Measurements from ENCODE around the gene PPA1. TPM values are rescaled to one million over a fixed set of nuclear protein-coding genes. Genes with fewer than 3 reads are reported as not detected.
"Not testable (repeated sequence)": the region's sequence is repeated elsewhere in the genome, so short reads cannot be mapped to it uniquely, and the experiment has no call there.

The PPA1 gene
- polyA plus RNA-seq, 1 donor from 2014 or later: 402 TPM

DNA sequence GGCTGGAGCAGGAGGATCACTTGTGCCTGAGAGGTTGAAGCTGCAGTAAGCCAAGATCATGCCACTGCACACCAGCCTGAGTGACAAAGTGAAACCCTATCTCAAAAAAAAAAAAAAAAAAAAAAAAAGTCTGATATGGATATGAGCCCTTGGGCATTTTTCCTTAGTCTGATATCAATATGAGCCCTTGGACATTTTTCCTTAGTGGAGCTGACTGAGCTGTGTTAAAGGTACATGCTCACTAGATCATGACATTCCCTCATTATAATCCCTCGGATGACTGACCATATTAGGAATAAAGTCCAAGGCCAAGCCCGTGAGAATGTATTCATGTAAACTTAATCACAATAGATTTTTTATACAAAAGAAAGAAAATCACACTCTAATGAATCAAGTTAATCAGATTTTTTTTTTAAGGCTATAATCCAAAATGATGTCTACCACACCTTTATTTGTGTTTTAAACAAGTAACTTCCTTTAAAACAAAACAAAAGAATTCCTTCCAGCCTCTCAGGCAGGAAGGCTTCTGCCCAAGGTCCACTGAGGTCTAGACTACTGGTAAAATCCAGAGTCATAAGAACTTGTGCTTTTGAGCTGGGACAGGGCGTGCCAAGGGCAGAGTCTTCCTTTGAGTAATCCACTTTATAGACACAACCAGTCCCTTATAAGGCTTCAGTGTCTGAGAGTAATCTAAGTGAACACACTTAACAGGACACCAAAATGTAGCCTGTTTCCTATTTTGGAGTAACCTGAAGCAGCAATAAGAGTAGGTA lies 5.5 kb downstream of the PPA1 start:
- Histone ChIP-seq H3K79me2 (replicated peaks; ENCODE audit: insufficient read depth, low read length) (peaks cover 26% of the 10 kb centered on the region), H3F3A (ENCODE audit: insufficient read depth, low read length, poor library complexity, severe bottlenecking) (no peaks in the 10 kb centered on the region), H3K36me3 (ENCODE audit: insufficient read depth, low read length) (peaks cover 15% of the 10 kb centered on the region), H3K27ac (ENCODE audit: low read length) (no peak overlapping the region), H3K9me3 (ENCODE audit: low read length) (no peaks in the 10 kb centered on the region), H3K9me2 (ENCODE audit: insufficient read depth, low read length) (no peaks in the 10 kb centered on the region), H3K4me2 (ENCODE audit: low read length) (no peak overlapping the region), H2AFZ (ENCODE audit: low read depth, low read length) (no peak overlapping the region), H3K4me3 (ENCODE audit: low read length) (peak overlapping the region; percentile 10), H4K20me1 (ENCODE audit: insufficient read depth) (no peaks in the 10 kb centered on the region), H3K27me3 (ENCODE audit: insufficient read depth, low read depth, low read length) (no peaks in the 10 kb centered on the region), H3K9ac (ENCODE audit: low read length) (no peak overlapping the region)
- TF ChIP-seq POLR2AphosphoS5 (IDR thresholded peaks at IDR 0.05) (no peak), EZH2 (IDR thresholded peaks at IDR 0.05; ENCODE audit: borderline replicate concordance, insufficient read depth, low read length, poor library complexity, severe bottlenecking) (no peak)

DNA sequence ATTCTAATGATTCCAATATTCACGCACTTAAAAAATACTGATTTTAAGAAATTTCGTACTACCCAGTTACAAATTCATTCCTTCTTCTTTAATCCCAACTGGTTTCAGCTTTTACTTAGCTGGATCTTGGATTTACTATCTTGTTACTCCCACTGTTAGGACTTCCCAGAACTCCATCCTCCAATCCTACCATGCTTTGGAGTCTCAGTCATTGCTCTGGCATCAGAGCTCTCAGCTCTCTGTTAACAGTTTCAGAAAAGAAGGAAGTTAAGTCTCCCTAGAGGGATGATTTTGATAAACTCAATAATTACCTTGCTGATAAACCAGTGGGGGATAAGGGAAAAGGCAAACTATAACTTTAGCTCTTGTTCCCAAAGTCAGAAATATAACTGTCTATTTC lies 9.5 kb downstream of the PPA1 start:
- TF ChIP-seq EP300 (conservative IDR thresholded peaks at IDR 0.05; ENCODE audit: poor library complexity, severe bottlenecking) (no peak), TAF1 (IDR thresholded peaks at IDR 0.05; ENCODE audit: low read depth) (no peak), RAD21 (conservative IDR thresholded peaks at IDR 0.05) (no peak), POLR2AphosphoS5 (IDR thresholded peaks at IDR 0.05) (no peak), EZH2 (IDR thresholded peaks at IDR 0.05; ENCODE audit: borderline replicate concordance, insufficient read depth, low read length, poor library complexity, severe bottlenecking) (no peak), MXI1 (conservative IDR thresholded peaks at IDR 0.05; ENCODE audit: poor library complexity, severe bottlenecking) (no peak), SMC3 (conservative IDR thresholded peaks at IDR 0.05; ENCODE audit: poor library complexity) (no peak)
- TF ChIP-seq, protein P1, sequence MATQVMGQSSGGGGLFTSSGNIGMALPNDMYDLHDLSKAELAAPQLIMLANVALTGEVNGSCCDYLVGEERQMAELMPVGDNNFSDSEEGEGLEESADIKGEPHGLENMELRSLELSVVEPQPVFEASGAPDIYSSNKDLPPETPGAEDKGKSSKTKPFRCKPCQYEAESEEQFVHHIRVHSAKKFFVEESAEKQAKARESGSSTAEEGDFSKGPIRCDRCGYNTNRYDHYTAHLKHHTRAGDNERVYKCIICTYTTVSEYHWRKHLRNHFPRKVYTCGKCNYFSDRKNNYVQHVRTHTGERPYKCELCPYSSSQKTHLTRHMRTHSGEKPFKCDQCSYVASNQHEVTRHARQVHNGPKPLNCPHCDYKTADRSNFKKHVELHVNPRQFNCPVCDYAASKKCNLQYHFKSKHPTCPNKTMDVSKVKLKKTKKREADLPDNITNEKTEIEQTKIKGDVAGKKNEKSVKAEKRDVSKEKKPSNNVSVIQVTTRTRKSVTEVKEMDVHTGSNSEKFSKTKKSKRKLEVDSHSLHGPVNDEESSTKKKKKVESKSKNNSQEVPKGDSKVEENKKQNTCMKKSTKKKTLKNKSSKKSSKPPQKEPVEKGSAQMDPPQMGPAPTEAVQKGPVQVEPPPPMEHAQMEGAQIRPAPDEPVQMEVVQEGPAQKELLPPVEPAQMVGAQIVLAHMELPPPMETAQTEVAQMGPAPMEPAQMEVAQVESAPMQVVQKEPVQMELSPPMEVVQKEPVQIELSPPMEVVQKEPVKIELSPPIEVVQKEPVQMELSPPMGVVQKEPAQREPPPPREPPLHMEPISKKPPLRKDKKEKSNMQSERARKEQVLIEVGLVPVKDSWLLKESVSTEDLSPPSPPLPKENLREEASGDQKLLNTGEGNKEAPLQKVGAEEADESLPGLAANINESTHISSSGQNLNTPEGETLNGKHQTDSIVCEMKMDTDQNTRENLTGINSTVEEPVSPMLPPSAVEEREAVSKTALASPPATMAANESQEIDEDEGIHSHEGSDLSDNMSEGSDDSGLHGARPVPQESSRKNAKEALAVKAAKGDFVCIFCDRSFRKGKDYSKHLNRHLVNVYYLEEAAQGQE (IDR thresholded peaks at IDR 0.05; ENCODE audit: borderline replicate concordance): no peak
- TF ChIP-seq, protein P2, sequence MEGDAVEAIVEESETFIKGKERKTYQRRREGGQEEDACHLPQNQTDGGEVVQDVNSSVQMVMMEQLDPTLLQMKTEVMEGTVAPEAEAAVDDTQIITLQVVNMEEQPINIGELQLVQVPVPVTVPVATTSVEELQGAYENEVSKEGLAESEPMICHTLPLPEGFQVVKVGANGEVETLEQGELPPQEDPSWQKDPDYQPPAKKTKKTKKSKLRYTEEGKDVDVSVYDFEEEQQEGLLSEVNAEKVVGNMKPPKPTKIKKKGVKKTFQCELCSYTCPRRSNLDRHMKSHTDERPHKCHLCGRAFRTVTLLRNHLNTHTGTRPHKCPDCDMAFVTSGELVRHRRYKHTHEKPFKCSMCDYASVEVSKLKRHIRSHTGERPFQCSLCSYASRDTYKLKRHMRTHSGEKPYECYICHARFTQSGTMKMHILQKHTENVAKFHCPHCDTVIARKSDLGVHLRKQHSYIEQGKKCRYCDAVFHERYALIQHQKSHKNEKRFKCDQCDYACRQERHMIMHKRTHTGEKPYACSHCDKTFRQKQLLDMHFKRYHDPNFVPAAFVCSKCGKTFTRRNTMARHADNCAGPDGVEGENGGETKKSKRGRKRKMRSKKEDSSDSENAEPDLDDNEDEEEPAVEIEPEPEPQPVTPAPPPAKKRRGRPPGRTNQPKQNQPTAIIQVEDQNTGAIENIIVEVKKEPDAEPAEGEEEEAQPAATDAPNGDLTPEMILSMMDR (IDR thresholded peaks at IDR 0.05; ENCODE audit: poor library complexity, severe bottlenecking): no peak
- no peaks in the 10 kb centered on the region for H3K27me3 ChIP-seq (ENCODE audit: insufficient read depth, low read depth, low read length)
- H4K20me1 ChIP-seq (ENCODE audit: insufficient read depth): peaks cover 4% of the 10 kb centered on the region
- no peak overlapping the region for H3K4me2 ChIP-seq (ENCODE audit: low read length)
- H3K9me3 ChIP-seq (ENCODE audit: low read length): no peaks in the 10 kb centered on the region
- H3K36me3 ChIP-seq (ENCODE audit: insufficient read depth, low read length): peaks cover 11% of the 10 kb centered on the region
- H3K9me2 ChIP-seq (ENCODE audit: insufficient read depth, low read length): no peaks in the 10 kb centered on the region
- no peak overlapping the region for H3K27ac ChIP-seq (ENCODE audit: low read length)
- no peaks in the 10 kb centered on the region for H3F3A ChIP-seq (ENCODE audit: insufficient read depth, low read length, poor library complexity, severe bottlenecking)
- H3K9ac ChIP-seq (ENCODE audit: low read length): no peak overlapping the region
- no peak overlapping the region for H2AFZ ChIP-seq (ENCODE audit: low read depth, low read length)
- H3K4me3 ChIP-seq (ENCODE audit: low read length): no peak overlapping the region
- peaks cover 4% of the 10 kb centered on the region for H3K79me2 ChIP-seq (replicated peaks; ENCODE audit: insufficient read depth, low read length)

DNA sequence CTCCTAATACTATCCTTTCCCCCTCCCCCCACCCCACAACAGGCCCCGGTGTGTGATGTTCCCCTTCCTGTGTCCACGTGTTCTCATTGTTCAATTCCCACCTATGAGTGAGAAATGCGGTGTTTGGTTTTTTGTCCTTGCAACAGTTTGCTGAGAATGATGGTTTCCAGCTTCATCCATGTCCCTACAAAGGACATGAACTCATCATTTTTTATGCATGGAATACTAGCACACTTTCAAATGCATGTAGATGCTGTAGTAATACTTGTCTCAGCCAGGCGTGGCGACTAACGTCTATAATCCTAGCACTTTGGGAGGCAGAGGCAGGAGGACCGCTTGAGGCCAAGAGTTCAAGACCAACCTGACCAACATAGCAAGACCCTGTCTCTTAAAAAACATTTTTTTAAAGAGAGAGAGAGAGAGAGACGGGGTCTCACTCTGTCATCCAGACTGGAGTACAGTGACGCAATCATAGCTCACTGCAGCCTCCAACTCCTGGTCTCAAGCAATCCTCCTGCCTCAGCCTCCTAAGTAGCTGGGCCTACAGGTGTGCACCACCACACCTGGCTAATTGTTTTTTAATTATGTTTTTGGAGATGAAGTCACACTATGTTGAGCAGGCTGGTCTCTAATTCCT lies 10.3 kb downstream of the PPA1 start:
- not testable (repeated sequence) for H3K9me3 ChIP-seq (ENCODE audit: low read length); H3K9me2 ChIP-seq (ENCODE audit: insufficient read depth, low read length); H3K36me3 ChIP-seq (ENCODE audit: insufficient read depth, low read length); H3K4me3 ChIP-seq (ENCODE audit: low read length); H3K27ac ChIP-seq (ENCODE audit: low read length); H2AFZ ChIP-seq (ENCODE audit: low read depth, low read length); H3K9ac ChIP-seq (ENCODE audit: low read length); H3K27me3 ChIP-seq (ENCODE audit: insufficient read depth, low read depth, low read length); H4K20me1 ChIP-seq (ENCODE audit: insufficient read depth); H3K79me2 ChIP-seq (replicated peaks; ENCODE audit: insufficient read depth, low read length); H3K4me2 ChIP-seq (ENCODE audit: low read length); H3F3A ChIP-seq (ENCODE audit: insufficient read depth, low read length, poor library complexity, severe bottlenecking)

Measured in neural cell (in vitro differentiated cells).